Esophagus squamous epithelium (tissue), 4 donors: ENCODE measurements around the gene ATP5PD.

Experiments used
- CTCF ChIP-seq, 6 experiments: fragments of 450-650 bp in 4 of 6; fragments of 200-600 bp in 2 of 6; sonication (generic) in 2 of 6; IDR thresholded peaks; one replicate each; pipeline ENCODE4 v1.5.1; 2016 to 2019; ENCODE audit warnings: antibody characterized with exemption in 6 of 6, mild to moderate bottlenecking in 4 of 6, moderate library complexity in 4 of 6
- POLR2A ChIP-seq, 4 donors: fragments of 450-650 bp; IDR thresholded peaks; one replicate each; pipeline ENCODE4 v1.6.1; 2017; ENCODE audit warnings: antibody characterized with exemption in 4 of 4, mild to moderate bottlenecking in 4 of 4, moderate library complexity in 3 of 4

DNA sequence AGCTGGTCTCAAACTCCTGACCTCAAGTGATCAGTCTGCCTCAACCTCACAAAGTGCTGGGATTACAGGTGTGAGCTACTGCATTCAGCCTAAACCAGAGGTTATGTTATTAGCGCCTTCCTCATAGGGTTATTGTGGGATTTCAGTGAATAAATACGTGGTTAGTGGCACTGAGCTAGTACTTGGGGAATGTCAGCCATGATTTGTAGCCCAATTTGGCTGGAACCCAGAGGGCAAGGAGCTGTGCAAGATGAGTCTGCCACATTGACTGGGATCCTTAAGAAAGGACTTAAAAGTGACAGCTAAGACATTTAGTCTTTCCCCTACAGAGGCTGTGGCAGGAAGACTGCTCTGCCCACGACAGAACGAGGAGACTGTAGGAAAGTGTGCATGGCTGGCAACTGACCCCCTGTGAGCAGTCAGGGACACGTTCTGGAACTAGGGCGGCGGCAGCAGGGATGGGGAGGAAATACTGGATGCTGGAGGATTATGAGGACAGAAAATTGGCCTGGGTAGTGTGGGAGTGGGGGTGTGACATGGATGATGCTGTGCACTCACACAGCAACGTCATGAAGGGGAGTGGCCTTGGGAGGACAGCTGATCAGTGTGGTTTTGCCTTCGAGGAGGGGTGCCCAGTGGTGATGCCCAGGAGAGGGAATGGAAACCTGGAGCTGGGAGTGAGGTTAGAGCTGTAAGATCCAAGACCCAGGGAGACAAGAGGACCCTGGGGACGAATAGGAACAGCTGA, 14.6 kb downstream of the ATP5PD start:
- TF ChIP-seq CTCF (IDR thresholded peaks at IDR 0.05), result no peak
- TF ChIP-seq POLR2A (IDR thresholded peaks at IDR 0.05), result no peak
